GM21825 (cell line): Measurements from ENCODE around the gene KRT12.

Source experiments
- ATAC-seq: cut with Tn5 transposase; IDR thresholded peaks from one replicate; pipeline ENCODE4 v1.9.1; 2021; ENCODE audit warnings: mild to moderate bottlenecking, moderate library complexity; ENCODE audit not compliant: unreplicated experiment

KRT12 gene

GRCh38 chr17:40866838-40867237, at the start of gene KRT12:
Gene KRT12, minus strand, starts transcription at chr17:40867223. Its CDS starts 37 bp downstream, at chr17:40867186.
- ATAC-seq, result no peak

GRCh38 chr17:40916366-40916765, 49.3 kb upstream of the KRT12 start:
- ATAC-seq, result no peak

- ATAC-seq, result no peak
Measured at GRCh38 chr17:40915721-40916256, 48.8 kb upstream of the KRT12 start.

GRCh38 chr17:40915199-40915661, 48.2 kb upstream of the KRT12 start:
- no peak for ATAC-seq

- no peak for ATAC-seq
Measured at GRCh38 chr17:40914075-40914855, 47.2 kb upstream of the KRT12 start.

- ATAC-seq, result no peak
Measured at GRCh38 chr17:40912486-40913210, 45.6 kb upstream of the KRT12 start.

GRCh38 chr17:40910441-40910841, 43.4 kb upstream of the KRT12 start:
- ATAC-seq, result no peak

- no peak for ATAC-seq
Measured at GRCh38 chr17:40909755-40910154, 42.7 kb upstream of the KRT12 start.

GRCh38 chr17:40909351-40909750, 42.3 kb upstream of the KRT12 start:
- ATAC-seq, result no peak

GRCh38 chr17:40906613-40907012, 39.6 kb upstream of the KRT12 start:
- no peak for ATAC-seq

GRCh38 chr17:40905370-40905769, 38.3 kb upstream of the KRT12 start:
- ATAC-seq, result no peak

GRCh38 chr17:40903129-40903847, 36.3 kb upstream of the KRT12 start:
- peak; percentile 52 for ATAC-seq

GRCh38 chr17:40902498-40902897, 35.5 kb upstream of the KRT12 start:
- ATAC-seq, result no peak

- no peak for ATAC-seq
Measured at GRCh38 chr17:40901981-40902474, 35.0 kb upstream of the KRT12 start.

- no peak for ATAC-seq
Measured at GRCh38 chr17:40900809-40901356, 33.9 kb upstream of the KRT12 start.

GRCh38 chr17:40896916-40897455, 30.0 kb upstream of the KRT12 start:
- ATAC-seq, result no peak

- no peak for ATAC-seq
Measured at GRCh38 chr17:40895106-40895730, 28.2 kb upstream of the KRT12 start.

GRCh38 chr17:40888196-40888720, 21.2 kb upstream of the KRT12 start:
- ATAC-seq, result no peak

- ATAC-seq, result no peak
Measured at GRCh38 chr17:40886090-40886489, 19.1 kb upstream of the KRT12 start.
